Neuron (in vitro differentiated cells): ENCODE measurements around the gene ZC3HAV1L.
"Not testable (repeated sequence)": the region's sequence is repeated elsewhere in the genome, so short reads cannot be mapped to it uniquely, and the experiment has no call there.

ENCODE experiments used
- H2AFZ ChIP-seq: one replicate; pipeline ENCODE4 v1.6.1; 2013; ENCODE audit warnings: low read depth, mild to moderate bottlenecking, inconsistent platforms, low read length, moderate library complexity
- H3K27me3 ChIP-seq: one replicate; pipeline ENCODE4 v1.6.1; 2013; ENCODE audit warnings: low read length; ENCODE audit not compliant: insufficient read depth
- H3K36me3 ChIP-seq: one replicate; pipeline ENCODE4 v1.6.1; 2013; ENCODE audit warnings: low read length; ENCODE audit not compliant: insufficient read depth
- H3K4me1 ChIP-seq: one replicate; pipeline ENCODE4 v1.6.1; 2013; ENCODE audit warnings: low read length; ENCODE audit not compliant: insufficient read depth
- H3K4me3 ChIP-seq: 2 replicates; pipeline ENCODE4 v1.5.1; 2013; ENCODE audit warnings: mild to moderate bottlenecking, low read length, moderate library complexity
- H3K9me3 ChIP-seq: one replicate; pipeline ENCODE4 v1.6.1; 2013; ENCODE audit warnings: low read length

Gene ZC3HAV1L, protein sequence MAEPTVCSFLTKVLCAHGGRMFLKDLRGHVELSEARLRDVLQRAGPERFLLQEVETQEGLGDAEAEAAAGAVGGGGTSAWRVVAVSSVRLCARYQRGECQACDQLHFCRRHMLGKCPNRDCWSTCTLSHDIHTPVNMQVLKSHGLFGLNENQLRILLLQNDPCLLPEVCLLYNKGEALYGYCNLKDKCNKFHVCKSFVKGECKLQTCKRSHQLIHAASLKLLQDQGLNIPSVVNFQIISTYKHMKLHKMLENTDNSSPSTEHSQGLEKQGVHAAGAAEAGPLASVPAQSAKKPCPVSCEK

DNA sequence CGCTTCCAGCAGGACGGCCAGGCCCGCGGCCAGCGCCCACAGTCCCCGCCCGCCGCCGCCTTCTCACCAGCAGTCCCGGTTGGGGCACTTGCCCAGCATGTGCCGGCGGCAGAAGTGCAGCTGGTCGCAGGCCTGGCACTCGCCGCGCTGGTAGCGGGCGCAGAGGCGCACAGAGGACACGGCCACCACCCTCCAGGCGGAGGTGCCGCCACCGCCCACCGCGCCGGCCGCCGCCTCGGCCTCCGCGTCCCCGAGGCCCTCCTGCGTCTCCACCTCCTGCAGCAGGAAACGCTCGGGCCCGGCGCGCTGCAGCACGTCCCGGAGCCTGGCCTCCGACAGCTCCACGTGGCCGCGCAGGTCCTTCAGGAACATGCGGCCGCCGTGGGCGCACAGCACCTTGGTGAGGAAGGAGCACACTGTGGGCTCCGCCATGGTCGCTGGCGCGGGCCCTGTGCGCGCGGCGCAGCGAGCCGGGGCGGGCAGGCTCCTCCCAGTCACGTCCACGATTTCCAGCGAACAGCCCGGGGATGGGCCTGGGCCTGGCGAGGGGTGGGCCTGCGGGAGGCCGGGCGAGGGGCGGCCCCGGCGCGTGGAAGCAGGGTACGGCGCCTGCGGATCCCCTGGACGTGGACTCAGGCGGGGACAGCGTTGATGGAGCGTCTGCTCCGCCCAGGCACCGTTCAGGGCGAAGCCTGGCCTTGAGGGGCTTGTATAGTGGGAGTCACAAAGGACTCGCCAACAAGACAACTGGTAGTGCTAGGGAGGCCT lies at the start of gene ZC3HAV1L:
Gene ZC3HAV1L (minus strand): TSS at position 457 of the 768 bp plus-strand sequence. CDS start 25 bp downstream, at position 432.
- H3K36me3 ChIP-seq: no peaks in the 10 kb centered on the region
- H2AFZ ChIP-seq: peak within 1 kb of the TSS; percentile 84
- peaks cover 12% of the 10 kb centered on the region for H3K27me3 ChIP-seq
- H3K9me3 ChIP-seq: peaks cover 2% of the 10 kb centered on the region
- H3K4me3 ChIP-seq: no peak within 1 kb of the TSS
- no peaks in the 10 kb centered on the region for H3K4me1 ChIP-seq

DNA sequence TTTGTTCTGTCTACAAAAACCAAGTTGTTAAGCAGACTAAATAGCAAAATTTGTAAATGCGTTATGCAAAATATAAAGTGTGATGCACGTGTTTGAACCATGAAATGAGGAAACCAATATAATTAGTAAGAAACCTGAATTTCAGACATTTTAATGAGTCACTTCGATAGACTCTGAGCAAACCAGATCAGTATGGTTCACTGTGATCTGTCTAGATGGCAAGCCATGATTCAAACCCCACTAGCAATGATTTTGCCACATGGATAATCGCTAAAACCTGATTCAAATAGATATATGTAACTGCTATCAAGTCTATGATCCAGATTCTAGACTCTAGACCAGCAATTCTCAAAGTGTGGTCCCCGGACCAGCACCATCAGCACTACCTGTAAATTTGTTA lies 48.9 kb upstream of the ZC3HAV1L start:
- Histone ChIP-seq H3K9me3 (peaks cover 5% of the 10 kb centered on the region), H3K36me3 (peaks cover 11% of the 10 kb centered on the region)

GRCh38 chr7:139081584-139081983 lies 45.7 kb upstream of the ZC3HAV1L start:
- Histone ChIP-seq H3K36me3 (peaks cover 10% of the 10 kb centered on the region), H3K9me3 (no peaks in the 10 kb centered on the region), H3K27me3 (no peaks in the 10 kb centered on the region), H3K4me1 (no peaks in the 10 kb centered on the region), H2AFZ (no peak overlapping the region), H3K4me3 (no peak overlapping the region)

More for the DNA sequence above, 48.9 kb upstream of the ZC3HAV1L start:
- Histone ChIP-seq H3K27me3 (no peaks in the 10 kb centered on the region), H2AFZ (no peak overlapping the region), H3K4me1 (no peaks in the 10 kb centered on the region), H3K4me3 (no peak overlapping the region)

DNA sequence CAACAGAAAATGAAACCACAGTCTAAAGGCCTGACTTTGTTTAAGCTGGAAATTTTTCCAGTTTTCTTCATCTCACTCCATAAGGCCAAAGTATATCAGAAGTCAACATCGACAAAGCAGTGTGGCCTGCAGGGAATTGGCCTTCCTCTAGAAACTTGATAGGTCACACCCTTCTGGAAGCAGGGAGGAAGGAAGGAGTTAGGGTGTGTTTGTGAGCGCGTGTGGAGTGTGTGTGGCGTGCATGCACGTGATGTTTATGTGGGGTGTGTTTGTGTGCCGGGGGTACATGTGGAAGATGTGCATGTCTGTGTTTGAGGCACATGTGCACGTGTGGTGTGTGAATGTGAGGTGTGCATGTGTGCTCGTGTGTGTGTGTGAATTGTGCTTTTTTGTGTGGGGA lies 45.1 kb upstream of the ZC3HAV1L start:
- H3K4me1 ChIP-seq: no peaks in the 10 kb centered on the region
- H3K27me3 ChIP-seq: no peaks in the 10 kb centered on the region
- no peak overlapping the region for H3K4me3 ChIP-seq
- H2AFZ ChIP-seq: no peak overlapping the region
- peaks cover 10% of the 10 kb centered on the region for H3K36me3 ChIP-seq
- H3K9me3 ChIP-seq: no peaks in the 10 kb centered on the region

- H3K36me3 ChIP-seq: peaks cover 10% of the 10 kb centered on the region
- H3K4me1 ChIP-seq: peaks cover under 1% of the 10 kb centered on the region
- H3K9me3 ChIP-seq: no peaks in the 10 kb centered on the region
These were observed 44.0 kb upstream of the ZC3HAV1L start for GRCh38 chr7:139079861-139080260.

GRCh38 chr7:139078911-139079310 lies 43.1 kb upstream of the ZC3HAV1L start:
- Histone ChIP-seq H3K27me3 (no peaks in the 10 kb centered on the region), H2AFZ (no peak overlapping the region), H3K4me3 (no peak overlapping the region), H3K36me3 (peaks cover 8% of the 10 kb centered on the region), H3K9me3 (no peaks in the 10 kb centered on the region), H3K4me1 (peaks cover 2% of the 10 kb centered on the region)

More at GRCh38 chr7:139079861-139080260, 44.0 kb upstream of the ZC3HAV1L start:
- Histone ChIP-seq H3K4me3 (no peak overlapping the region), H3K27me3 (no peaks in the 10 kb centered on the region), H2AFZ (no peak overlapping the region)

GRCh38 chr7:139078399-139078798 lies 42.6 kb upstream of the ZC3HAV1L start:
- Histone ChIP-seq H3K4me1 (peaks cover 2% of the 10 kb centered on the region), H2AFZ (no peak overlapping the region), H3K27me3 (no peaks in the 10 kb centered on the region), H3K4me3 (no peak overlapping the region), H3K36me3 (peaks cover 5% of the 10 kb centered on the region), H3K9me3 (no peaks in the 10 kb centered on the region)

DNA sequence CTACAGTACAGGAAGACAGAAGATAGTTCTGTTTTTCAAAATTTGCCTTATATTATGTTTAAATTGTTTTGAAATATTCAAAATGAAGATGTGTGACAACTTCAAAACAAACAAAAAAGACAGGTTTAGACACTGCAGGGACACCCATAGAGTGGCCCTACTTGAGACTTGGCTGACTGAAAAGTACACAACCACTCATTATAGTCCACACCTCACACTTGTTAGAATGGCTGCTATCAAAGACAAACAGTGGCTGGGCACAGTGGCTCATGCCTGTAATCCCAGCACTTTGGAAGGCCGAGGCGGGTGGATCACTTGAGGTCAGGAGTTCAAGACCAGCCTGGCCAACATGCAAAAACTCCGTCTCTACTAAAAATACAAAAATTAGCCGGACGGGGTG lies 41.9 kb upstream of the ZC3HAV1L start:
- H3K9me3 ChIP-seq, H3K36me3 ChIP-seq, H3K4me3 ChIP-seq, H3K27me3 ChIP-seq, H2AFZ ChIP-seq, H3K4me1 ChIP-seq: not testable (repeated sequence)

DNA sequence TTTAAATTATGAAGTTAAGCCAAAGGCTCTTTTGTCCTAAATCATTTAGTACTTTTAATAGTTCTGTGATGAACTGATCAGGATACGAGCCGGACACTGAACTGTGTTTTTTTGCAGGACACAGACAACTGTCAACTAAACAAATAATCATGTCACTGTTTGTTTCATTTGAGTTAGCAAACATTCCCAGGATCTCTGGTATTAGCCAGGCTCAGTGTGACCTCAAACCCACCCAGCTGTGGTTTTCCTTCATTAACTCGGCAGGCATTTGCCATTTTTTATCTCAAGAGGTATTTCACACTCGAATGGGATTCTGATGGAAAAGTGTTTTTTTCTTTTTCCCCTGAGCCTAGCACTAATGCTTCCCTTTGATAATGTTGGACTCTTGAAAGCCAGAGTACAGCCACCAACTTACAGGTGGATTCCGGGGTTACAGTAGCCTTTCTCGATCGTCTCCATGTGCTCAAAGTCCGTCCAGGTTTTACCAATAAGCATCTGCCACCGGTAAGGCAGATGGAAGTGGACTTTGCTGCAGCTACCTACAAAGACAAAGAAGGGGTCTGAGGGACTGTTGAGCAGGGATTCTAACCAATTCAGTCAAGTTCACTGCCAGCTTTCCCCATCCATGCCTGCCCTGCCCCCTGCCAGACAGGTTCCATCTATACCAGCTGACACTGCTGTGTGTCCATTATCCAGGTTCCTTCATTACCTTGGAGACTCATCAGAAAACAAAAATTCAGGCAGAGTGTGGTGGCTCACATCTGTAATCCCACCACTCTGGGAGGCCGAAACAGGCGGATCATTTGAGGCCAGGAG lies 40.2 kb upstream of the ZC3HAV1L start:
- Histone ChIP-seq H3K27me3 (no peaks in the 10 kb centered on the region), H2AFZ (no peak overlapping the region), H3K36me3 (peaks cover 9% of the 10 kb centered on the region), H3K4me3 (no peak overlapping the region), H3K4me1 (peaks cover 2% of the 10 kb centered on the region), H3K9me3 (no peaks in the 10 kb centered on the region)

DNA sequence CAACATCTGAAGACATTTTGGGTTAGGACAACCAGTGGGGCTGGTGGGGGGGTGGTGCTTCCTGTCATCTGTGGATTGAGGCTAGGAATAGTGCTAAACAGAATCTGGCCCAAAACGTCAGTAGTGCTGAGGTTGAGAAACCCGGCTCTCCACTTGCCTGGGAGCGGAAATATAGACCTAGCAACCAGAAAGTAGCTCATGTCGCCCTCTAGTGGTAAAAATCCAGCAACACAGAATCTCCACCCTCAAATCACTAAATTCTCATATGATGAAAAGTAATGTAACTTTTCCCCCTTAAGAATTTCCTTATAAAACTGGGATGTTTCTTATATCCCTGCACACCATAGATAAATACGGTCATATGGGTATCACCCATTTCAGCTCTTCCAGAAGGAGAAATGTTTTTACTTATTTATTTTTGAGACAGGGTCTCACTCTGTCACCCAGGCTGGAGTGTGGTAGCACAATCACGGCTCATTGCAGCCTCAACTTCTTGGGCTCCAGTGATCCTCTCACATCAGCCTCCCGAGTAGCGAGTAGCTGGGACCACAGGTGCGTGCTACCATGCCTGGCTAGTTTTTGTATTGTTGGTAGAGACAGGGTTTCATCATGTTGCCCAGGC lies 39.3 kb upstream of the ZC3HAV1L start:
- Histone ChIP-seq H2AFZ (no peak overlapping the region), H3K9me3 (no peaks in the 10 kb centered on the region), H3K27me3 (no peaks in the 10 kb centered on the region), H3K36me3 (peaks cover 9% of the 10 kb centered on the region), H3K4me1 (peaks cover 2% of the 10 kb centered on the region), H3K4me3 (no peak overlapping the region)

- Histone ChIP-seq H3K4me1 (peaks cover 2% of the 10 kb centered on the region), H3K27me3 (no peaks in the 10 kb centered on the region), H3K36me3 (peaks cover 13% of the 10 kb centered on the region), H3K9me3 (peaks cover 4% of the 10 kb centered on the region), H3K4me3 (no peak overlapping the region), H2AFZ (no peak overlapping the region)
These were observed 37.0 kb upstream of the ZC3HAV1L start for GRCh38 chr7:139072796-139073195.

DNA sequence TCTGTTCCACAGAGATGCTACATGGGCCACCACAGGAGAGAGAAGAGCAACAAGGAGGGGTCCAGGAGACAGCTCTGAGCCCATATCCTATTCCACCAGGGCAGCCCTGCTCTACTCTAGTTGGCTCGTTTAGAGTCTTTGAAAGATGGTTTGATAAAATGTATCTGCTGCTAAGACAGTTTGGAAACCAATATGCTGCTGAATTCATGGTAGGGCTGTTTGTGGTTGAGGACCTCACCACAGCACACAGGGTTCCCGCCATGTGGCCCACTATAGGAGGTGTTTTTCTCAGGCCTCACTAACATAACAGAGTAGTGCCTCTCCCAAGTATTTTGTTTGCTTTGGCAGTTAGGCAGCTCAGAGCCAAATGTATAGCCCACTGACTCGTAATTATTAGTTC lies 35.8 kb upstream of the ZC3HAV1L start:
- no peak overlapping the region for H3K4me3 ChIP-seq
- H2AFZ ChIP-seq: no peak overlapping the region
- peaks cover 4% of the 10 kb centered on the region for H3K9me3 ChIP-seq
- peaks cover 2% of the 10 kb centered on the region for H3K4me1 ChIP-seq
- H3K36me3 ChIP-seq: peaks cover 12% of the 10 kb centered on the region
- H3K27me3 ChIP-seq: no peaks in the 10 kb centered on the region
